H1 (cell line): ENCODE measurements around the gene GRK5. TPM values are rescaled to one million over a fixed set of nuclear protein-coding genes. Genes with fewer than 3 reads are reported as not detected.

Experiments used
- CTCF ChIA-PET: fragments of 300-600 bp; sonication (Branson Sonifier 250); formaldehyde crosslinking; loops from one replicate; lab custom pipeline; 2021; ENCODE audit not compliant: partially characterized antibody; lab: Charles Lee
- POLR2A ChIA-PET: fragments of 300-600 bp; sonication (Branson Sonifier 250); formaldehyde crosslinking; loops from one replicate; lab custom pipeline; 2021; ENCODE audit warnings: inconsistent platforms; ENCODE audit not compliant: partially characterized antibody; lab: Charles Lee
- DNase-seq, 2 experiments: peaks; one replicate each; pipeline versions ENCODE4 v3.0.0 to v3.0.0-alpha.2; 2010 to 2022; ENCODE audit warnings: low spot score in 2 of 2, low read depth in 1 of 2, mixed read lengths in 1 of 2
- FAIRE-seq: peaks from 2 replicates; lab custom pipeline; 2011; peaks lifted over from hg19 to GRCh38; lab: Jason Lieb, UNC
- H2AFZ ChIP-seq: 2 replicates; pipeline ENCODE4 v1.8.1; 2012; ENCODE audit warnings: low read length, inconsistent platforms
- H2AK5ac ChIP-seq: 2 replicates; pipeline ENCODE4 v1.6.1; 2013; ENCODE audit warnings: low read depth, low read length
- H2BK120ac ChIP-seq: replicated peaks from 2 replicates; pipeline ENCODE3; 2013; ENCODE audit warnings: low read depth, low read length, inconsistent platforms
- H2BK12ac ChIP-seq: 2 replicates; pipeline ENCODE4 v1.6.1; 2013; ENCODE audit warnings: low read depth, low read length
- H2BK15ac ChIP-seq: 2 replicates; pipeline ENCODE4 v1.6.1; 2013; ENCODE audit warnings: low read length
- H2BK20ac ChIP-seq: 2 replicates; pipeline ENCODE4 v1.6.1; 2013; ENCODE audit warnings: low read length
- H2BK5ac ChIP-seq: 2 replicates; pipeline ENCODE4 v1.6.1; 2013; ENCODE audit warnings: low read depth, low read length
- H3K14ac ChIP-seq: 2 replicates; pipeline ENCODE4 v1.6.1; 2013; ENCODE audit warnings: inconsistent platforms; ENCODE audit not compliant: insufficient read length
- H3K18ac ChIP-seq: 2 replicates; pipeline ENCODE4 v1.6.1; 2013; ENCODE audit warnings: low read length; ENCODE audit errors: extremely low read depth
- H3K23ac ChIP-seq: 2 replicates; pipeline ENCODE4 v1.6.1; 2013; ENCODE audit warnings: inconsistent platforms; ENCODE audit not compliant: insufficient read length
- H3K23me2 ChIP-seq: 2 replicates; pipeline ENCODE4 v1.6.1; 2013; ENCODE audit warnings: low read depth, low read length
- H3K27ac ChIP-seq: 2 replicates; pipeline ENCODE4 v1.6.1; 2011; ENCODE audit warnings: low read depth, low read length, inconsistent platforms
- H3K27me3 ChIP-seq, 4 experiments: replicated peaks in 1 of 4; 1 replicate in 1 of 4; 2 replicates in 3 of 4; pipeline versions ENCODE4 v1.6.1 to v1.8.1; 2011 to 2013; ENCODE audit warnings: low read length in 3 of 4, mild to moderate bottlenecking in 3 of 4, inconsistent platforms in 2 of 4, mixed read lengths in 2 of 4, moderate library complexity in 1 of 4; ENCODE audit not compliant: control insufficient read depth in 3 of 4, insufficient read depth in 3 of 4; ENCODE audit errors: extremely low read depth in 1 of 4
- H3K36me3 ChIP-seq, 4 experiments: 2 replicates each; pipeline versions ENCODE4 v1.6.1 to v1.8.1; 2011 to 2013; ENCODE audit warnings: mild to moderate bottlenecking in 4 of 4, low read length in 3 of 4, moderate library complexity in 2 of 4, control low read depth in 1 of 4, inconsistent platforms in 1 of 4; ENCODE audit not compliant: insufficient read depth in 4 of 4, control insufficient read depth in 2 of 4
- H3K4ac ChIP-seq: replicated peaks from 2 replicates; pipeline ENCODE3; 2013; ENCODE audit warnings: low read length, low read depth, mixed read lengths, inconsistent platforms; ENCODE audit not compliant: insufficient read length
- H3K4me1 ChIP-seq, 4 experiments: replicated peaks in 1 of 4; 1 replicate in 1 of 4; 2 replicates in 3 of 4; pipeline versions ENCODE4 v1.6.1 to v1.8.1; 2011 to 2013; ENCODE audit warnings: low read length in 3 of 4, inconsistent platforms in 2 of 4, mixed read lengths in 1 of 4; ENCODE audit not compliant: insufficient read depth in 4 of 4, control insufficient read depth in 3 of 4
- H3K4me2 ChIP-seq, 2 experiments: 2 replicates each; pipeline versions ENCODE4 v1.6.1 to v1.8.1; 2011 to 2013; ENCODE audit warnings: low read depth in 2 of 2, low read length in 2 of 2, control low read depth in 1 of 2, inconsistent platforms in 1 of 2, mild to moderate bottlenecking in 1 of 2; ENCODE audit not compliant: insufficient read depth in 1 of 2
- H3K4me3 ChIP-seq, 4 experiments: fragments of 200-600, 300-600 bp in 1 of 4; sonication (generic), shearing (Covaris generic), sonication (Bioruptor Twin) in 1 of 4; 2 replicates each; pipeline versions ENCODE4 v1.5.1 to v1.8.1; 2011 to 2016; ENCODE audit warnings: low read length in 4 of 4, low read depth in 3 of 4, control low read depth in 2 of 4, inconsistent platforms in 2 of 4, mild to moderate bottlenecking in 2 of 4, mixed read lengths in 1 of 4, moderate library complexity in 1 of 4; ENCODE audit not compliant: insufficient read depth in 2 of 4; ENCODE audit errors: extremely low read depth in 1 of 4
- H3K56ac ChIP-seq: replicated peaks from 2 replicates; pipeline ENCODE3; 2013; ENCODE audit warnings: low read depth, mild to moderate bottlenecking, mixed read lengths, low read length, inconsistent platforms; ENCODE audit not compliant: insufficient read length
- H3K79me1 ChIP-seq: 2 replicates; pipeline ENCODE4 v1.6.1; 2013; ENCODE audit warnings: low read depth, low read length, control low read depth
- H3K79me2 ChIP-seq, 2 experiments: 2 replicates each; pipeline versions ENCODE4 v1.6.1 to v1.8.1; 2012 to 2013; ENCODE audit warnings: low read length in 2 of 2, mild to moderate bottlenecking in 2 of 2, inconsistent platforms in 1 of 2; ENCODE audit not compliant: insufficient read depth in 2 of 2, control insufficient read depth in 1 of 2
- H3K9ac ChIP-seq, 4 experiments: replicated peaks in 1 of 4; 1 replicate in 1 of 4; 2 replicates in 3 of 4; pipeline versions ENCODE4 v1.6.1 to v1.8.1; 2011 to 2013; ENCODE audit warnings: low read depth in 3 of 4, low read length in 3 of 4, control low read depth in 2 of 4, mild to moderate bottlenecking in 2 of 4, moderate library complexity in 2 of 4, inconsistent platforms in 1 of 4; ENCODE audit errors: extremely low read depth in 1 of 4
- H3K9me3 ChIP-seq, 2 experiments: 2 replicates each; pipeline versions ENCODE4 v1.6.1 to v1.8.1; 2012 to 2013; ENCODE audit warnings: mild to moderate bottlenecking in 2 of 2, moderate library complexity in 2 of 2, control low read depth in 1 of 2, inconsistent platforms in 1 of 2, low read depth in 1 of 2, low read length in 1 of 2, mixed read lengths in 1 of 2; ENCODE audit not compliant: insufficient read depth in 2 of 2
- H4K20me1 ChIP-seq, 2 experiments: replicated peaks in 1 of 2; 2 replicates each; pipeline versions ENCODE3 to v1.8.1; 2011 to 2013; ENCODE audit warnings: inconsistent platforms in 2 of 2, low read length in 2 of 2, mild to moderate bottlenecking in 1 of 2; ENCODE audit not compliant: insufficient read depth in 2 of 2, control insufficient read depth in 1 of 2
- H4K5ac ChIP-seq: 2 replicates; pipeline ENCODE4 v1.6.1; 2013; ENCODE audit warnings: low read length, low read depth, mixed read lengths, inconsistent platforms; ENCODE audit not compliant: insufficient read length
- H4K8ac ChIP-seq: 2 replicates; pipeline ENCODE4 v1.8.0; 2013; ENCODE audit warnings: mild to moderate bottlenecking, moderate library complexity, low read length, inconsistent platforms; ENCODE audit not compliant: insufficient read depth; ENCODE audit errors: extremely low read depth
- H4K91ac ChIP-seq: replicated peaks from 2 replicates; pipeline ENCODE3; 2013; ENCODE audit warnings: low read length, mixed read lengths, inconsistent platforms; ENCODE audit not compliant: insufficient read length
- BRCA1 ChIP-seq: IDR thresholded peaks from 2 replicates; pipeline ENCODE4 v1.6.1; 2012; ENCODE audit warnings: low read depth, low read length, improper control_type of control experiment
- FOSL1 ChIP-seq: IDR thresholded peaks from 2 replicates; pipeline ENCODE4 v1.6.1; 2011; ENCODE audit warnings: mild to moderate bottlenecking, low read depth, low read length, moderate library complexity; ENCODE audit not compliant: insufficient read depth
- POU5F1 ChIP-seq: IDR thresholded peaks from 2 replicates; pipeline ENCODE4 v1.6.1; 2011; ENCODE audit warnings: low read depth, mild to moderate bottlenecking, low read length, moderate library complexity
- SAP30 ChIP-seq: fragments of 300-600 bp; sonication (generic); IDR thresholded peaks from 2 replicates; pipeline ENCODE4 v1.7.1; 2012; ENCODE audit warnings: low read length, moderate library complexity, mild to moderate bottlenecking, inconsistent platforms; ENCODE audit not compliant: insufficient read depth, insufficient replicate concordance
- WGBS, 2 experiments: shearing (Covaris generic) in 1 of 2; methylation state at CpG; one replicate each; pipeline versions ENCODE4 v1.1.6 to v1.1.7; 2013 to 2015; ENCODE audit warnings: low lambda C conversion rate in 2 of 2, mixed read lengths in 2 of 2, inconsistent platforms in 1 of 2, low coverage in 1 of 2, missing lambda C conversion rate in 1 of 2; ENCODE audit not compliant: insufficient replicate concordance in 2 of 2, insufficient coverage in 1 of 2, insufficient read length in 1 of 2; ENCODE audit errors: extremely low coverage in 1 of 2, missing lambda C conversion rate in 1 of 2; 5-methylcytosine and 5-hydroxymethylcytosine counted together
- polyA plus RNA-seq, 7 experiments: library from polyadenylated mRNA; depleted of rRNA in 3 of 7; stranded (reverse) in 5 of 7; unstranded in 2 of 7; fragments of >200 nt in 5 of 7; fragments of 200-250 nt in 2 of 7; gene quantifications; 1 replicate in 5 of 7; 2 replicates in 1 of 7; 4 replicates in 1 of 7; pipeline versions ENCODE4 v1.2.1 to v1.2.3, GENCODE V29; 2011 to 2013; ENCODE audit warnings: missing spikeins in 2 of 7, mixed read lengths in 2 of 7
- total RNA-seq: library from RNA; stranded (reverse); fragmentation: NEBNext Ultra II Directional; extraction: Animal tissue kit (Norgen Biotek cat#: 25700); gene quantifications from 2 replicates; pipeline ENCODE4 v1.2.1, GENCODE V29; 2021
- TF ChIP-seq, protein P1 (sequence below), 3 experiments: IDR thresholded peaks; 1 replicate in 2 of 3; 2 replicates in 1 of 3; pipeline versions ENCODE4 v1.5.1 to v1.6.1; 2011; ENCODE audit warnings: low read length in 3 of 3, mild to moderate bottlenecking in 3 of 3, inconsistent platforms in 2 of 3, low read depth in 1 of 3, moderate library complexity in 1 of 3; ENCODE audit not compliant: insufficient read depth in 1 of 3; ENCODE audit errors: control extremely low read depth in 1 of 3

GRK5 gene
- total and polyA plus RNA-seq, 2 of the 8 experiments (the other 6 are each of a cell fraction or from before 2014, with no cell fraction given) = 0.54 to 2.5 TPM

DNA sequence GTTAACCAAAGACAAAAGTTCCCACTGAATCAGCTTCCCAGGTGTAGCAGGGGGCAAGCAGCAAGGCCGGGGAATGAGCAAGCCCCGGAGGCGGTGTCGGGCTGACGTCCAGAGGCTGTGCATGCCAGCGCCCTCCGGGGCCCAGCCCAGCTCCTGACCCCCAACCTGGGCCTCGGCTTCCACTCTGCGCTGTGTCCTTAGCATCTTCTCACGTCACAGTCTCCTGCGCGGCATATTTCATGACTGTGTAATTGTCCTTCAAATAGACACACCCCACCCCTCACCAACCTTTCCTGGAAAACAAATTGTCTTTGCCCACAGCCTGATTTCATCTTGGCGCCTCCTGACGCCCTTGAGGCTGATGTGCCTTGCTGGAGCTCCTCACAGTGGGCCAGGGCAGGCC lies 201.6 kb downstream of the GRK5 start:
- DNase-seq = no peak
- Histone ChIP-seq H2BK12ac (no peak overlapping the region), H3K27ac (no peak overlapping the region), H2BK20ac (no peak overlapping the region), H2BK120ac (no peak overlapping the region), H3K36me3 (no peaks in the 10 kb centered on the region; a peak in 3 of 8 replicates), H4K5ac (no peak overlapping the region), H3K18ac (no peak overlapping the region), H3K27me3 (no peaks in the 10 kb centered on the region), H2AK5ac (no peak overlapping the region), H3K79me2 (no peaks in the 10 kb centered on the region), H4K8ac (no peak overlapping the region), H3K23me2 (no peaks in the 10 kb centered on the region), H3K23ac (no peak overlapping the region), H3K9ac (no peak overlapping the region), H2BK15ac (no peak overlapping the region), H4K20me1 (no peaks in the 10 kb centered on the region), H2BK5ac (0 out of 2 replicates have a peak overlapping the region, but pooled peaks have one; percentile 35), H3K79me1 (no peaks in the 10 kb centered on the region), H3K9me3 (no peaks in the 10 kb centered on the region), H2AFZ (no peak overlapping the region), H4K91ac (no peak overlapping the region), H3K4ac (no peak overlapping the region), H3K4me3 (no peak overlapping the region), H3K4me1 (peaks cover 0 to 4% (median 0%) of the 10 kb centered on the region in 4 experiments; a peak in 3 of 7 replicates), H3K4me2 (no peak overlapping the region), H3K56ac (no peak overlapping the region), H3K14ac (no peak overlapping the region)
- ChIA-PET CTCF (interaction anchor here (0.7 to 1.1 kb wide), 2 partner anchors 16 to 36 kb away, joined by 3 read pairs; no protein-coding TSS in a partner anchor), POLR2A (no interaction called here)
- WGBS, 2 experiments = 87% methylated on average over 12 of the region's 14 CpGs; no CpG with 5 or more reads in 1 of the 2 experiments
- no peak for TF ChIP-seq BRCA1
- TF ChIP-seq POU5F1 = no peak
- TF ChIP-seq FOSL1 = no peak
- no peak for TF ChIP-seq SAP30
- TF ChIP-seq, protein P1, sequence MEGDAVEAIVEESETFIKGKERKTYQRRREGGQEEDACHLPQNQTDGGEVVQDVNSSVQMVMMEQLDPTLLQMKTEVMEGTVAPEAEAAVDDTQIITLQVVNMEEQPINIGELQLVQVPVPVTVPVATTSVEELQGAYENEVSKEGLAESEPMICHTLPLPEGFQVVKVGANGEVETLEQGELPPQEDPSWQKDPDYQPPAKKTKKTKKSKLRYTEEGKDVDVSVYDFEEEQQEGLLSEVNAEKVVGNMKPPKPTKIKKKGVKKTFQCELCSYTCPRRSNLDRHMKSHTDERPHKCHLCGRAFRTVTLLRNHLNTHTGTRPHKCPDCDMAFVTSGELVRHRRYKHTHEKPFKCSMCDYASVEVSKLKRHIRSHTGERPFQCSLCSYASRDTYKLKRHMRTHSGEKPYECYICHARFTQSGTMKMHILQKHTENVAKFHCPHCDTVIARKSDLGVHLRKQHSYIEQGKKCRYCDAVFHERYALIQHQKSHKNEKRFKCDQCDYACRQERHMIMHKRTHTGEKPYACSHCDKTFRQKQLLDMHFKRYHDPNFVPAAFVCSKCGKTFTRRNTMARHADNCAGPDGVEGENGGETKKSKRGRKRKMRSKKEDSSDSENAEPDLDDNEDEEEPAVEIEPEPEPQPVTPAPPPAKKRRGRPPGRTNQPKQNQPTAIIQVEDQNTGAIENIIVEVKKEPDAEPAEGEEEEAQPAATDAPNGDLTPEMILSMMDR (IDR thresholded peaks at IDR 0.05; ENCODE audit: control extremely low read depth in 1 of 3, insufficient read depth in 1 of 3, low read depth in 1 of 3, low read length in 3 of 3) = peak in 1 of 3 experiments; percentile 2; a peak in 1 of 4 replicates
- FAIRE-seq = no peak
